HepG2 (cell line): ENCODE results near the gene UBXN2A. TPM values are rescaled to one million over a fixed set of nuclear protein-coding genes. Genes with fewer than 3 reads are reported as not detected.
A peak's percentile ranks its signal among the peaks of the same experiment; 100 is the strongest.

Experiments
- ATAC-seq: fragments of 200-7000 bp; cut with Tn5 transposase; 3 replicates; pipeline ENCODE4 v1.9.1; 2020; ENCODE audit warnings: mild to moderate bottlenecking, moderate library complexity
- BruUV-seq: library from RNA; stranded (reverse); fragments of 400-500 nt; replicated peaks from 2 replicates; lab custom pipeline; 2021; lab: Mats Ljungman, UMichigan
- CTCF ChIA-PET: fragments of 300-600 bp; formaldehyde crosslinking; extraction: SDS; loops from one replicate; lab custom pipeline; 2021; ENCODE audit warnings: low total read pairs, inconsistent platforms, low intra/inter-chr PET ratio; lab: Yijun Ruan, JAX
- POLR2A ChIA-PET: fragments of 350-600 bp; sonication (Branson Sonifier 250); formaldehyde crosslinking; loops from one replicate; lab custom pipeline; 2020; ENCODE audit warnings: antibody characterized with exemption, inconsistent platforms; lab: Yijun Ruan, JAX
- DNase-seq: peaks from one replicate; pipeline ENCODE4 v3.0.0-alpha.2; 2015; ENCODE audit warnings: low spot score
- FAIRE-seq: peaks from 3 replicates; lab custom pipeline; 2011; peaks lifted over from hg19 to GRCh38; lab: Jason Lieb, UNC
- H2AFZ ChIP-seq: one replicate; pipeline ENCODE4 v1.6.1; 2011; ENCODE audit warnings: low read length, inconsistent platforms
- H3K27ac ChIP-seq: fragments of 300-600 bp; 3 replicates; pipeline ENCODE4 v1.8.0; 2011; ENCODE audit warnings: mixed run types, mild to moderate bottlenecking, mixed read lengths, low read length, inconsistent platforms; ENCODE audit not compliant: insufficient read depth; ENCODE audit errors: extremely low read length
- H3K27me3 ChIP-seq, 2 experiments: fragments of 200-600 bp in 1 of 2; 2 replicates in 1 of 2; 3 replicates in 1 of 2; pipeline versions ENCODE4 v1.6.0 to v1.8.0; 2011; ENCODE audit warnings: low read length in 2 of 2, mild to moderate bottlenecking in 2 of 2, moderate library complexity in 2 of 2, inconsistent platforms in 1 of 2; ENCODE audit not compliant: insufficient read depth in 2 of 2, control insufficient read depth in 1 of 2
- H3K36me3 ChIP-seq, 2 experiments: fragments of 200-600 bp in 1 of 2; replicated peaks in 1 of 2; 2 replicates in 1 of 2; 3 replicates in 1 of 2; pipeline versions ENCODE4 v1.5.1 to v1.8.0; 2011; ENCODE audit warnings: low read length in 2 of 2, inconsistent platforms in 1 of 2; ENCODE audit not compliant: insufficient read depth in 2 of 2, control insufficient read depth in 1 of 2
- H3K4me1 ChIP-seq: 2 replicates; pipeline ENCODE4 v1.5.1; 2012; ENCODE audit warnings: low read length, inconsistent platforms; ENCODE audit not compliant: insufficient read depth
- H3K4me2 ChIP-seq: 2 replicates; pipeline ENCODE4 v1.6.0; 2011; ENCODE audit warnings: low read depth, low read length, inconsistent platforms
- H3K4me3 ChIP-seq, 3 experiments: fragments of 200-600 bp in 1 of 3; sonication (generic), shearing (Covaris generic) in 1 of 3; replicated peaks in 1 of 3; 2 replicates each; pipeline ENCODE4 v1.5.1; 2011 to 2016; ENCODE audit warnings: low read length in 3 of 3, inconsistent platforms in 2 of 3, low read depth in 2 of 3, mild to moderate bottlenecking in 2 of 3, control low read depth in 1 of 3, mixed read lengths in 1 of 3; ENCODE audit not compliant: insufficient read depth in 1 of 3
- H3K79me2 ChIP-seq: one replicate; pipeline ENCODE4 v1.6.1; 2011; ENCODE audit warnings: low read length, inconsistent platforms; ENCODE audit not compliant: insufficient read depth
- H3K9ac ChIP-seq: 2 replicates; pipeline ENCODE4 v1.6.0; 2011; ENCODE audit warnings: mild to moderate bottlenecking, low read depth, low read length, inconsistent platforms; ENCODE audit not compliant: insufficient read depth
- H3K9me3 ChIP-seq: 2 replicates; pipeline ENCODE4 v1.5.1; 2012; ENCODE audit warnings: mild to moderate bottlenecking, low read length
- H4K20me1 ChIP-seq: 2 replicates; pipeline ENCODE4 v1.6.0; 2011; ENCODE audit warnings: inconsistent platforms, mild to moderate bottlenecking, low read length, moderate library complexity; ENCODE audit not compliant: insufficient read depth
- ARID2 ChIP-seq: sonication (generic); formaldehyde crosslinking; IDR thresholded peaks from 2 replicates; pipeline ENCODE4 v1.8.1; 2022; ENCODE audit warnings: mild to moderate bottlenecking, missing genetic modification reagents, borderline replicate concordance
- ISL2 ChIP-seq: sonication (generic); formaldehyde crosslinking; IDR thresholded peaks from 2 replicates; pipeline ENCODE4 v1.5.0; 2020; ENCODE audit warnings: missing genetic modification reagents
- MAF1 ChIP-seq: sonication (generic); formaldehyde crosslinking; IDR thresholded peaks from 2 replicates; pipeline ENCODE4 v1.5.0; 2020; ENCODE audit warnings: missing genetic modification reagents, borderline replicate concordance
- ZNF674 ChIP-seq: sonication (generic); formaldehyde crosslinking; IDR thresholded peaks from 2 replicates; pipeline ENCODE4 v1.5.0; 2020; ENCODE audit warnings: low read depth, mild to moderate bottlenecking, missing genetic modification reagents
- ZNF768 ChIP-seq: sonication (generic); formaldehyde crosslinking; IDR thresholded peaks from 2 replicates; pipeline ENCODE4 v1.4.0; 2020; ENCODE audit warnings: missing genetic modification reagents
- WGBS: methylation state at CpG from one replicate; pipeline ENCODE4 v1.1.6; 2017; ENCODE audit warnings: low lambda C conversion rate; 5-methylcytosine and 5-hydroxymethylcytosine counted together
- in situ Hi-C: cut with HindIII; loops from 2 replicates; pipeline ENCODE4 v1.10.0; 2017; ENCODE audit warnings: low pct_unique_long_range_greater_than_20kb; ENCODE audit not compliant: extremely low pct_ligation_motif_present
- intact Hi-C: fragments of 100-400 bp; cut with micrococcal nuclease; formaldehyde crosslinking; loops from one replicate; pipeline ENCODE4 v1.10.0; 2022; ENCODE audit not compliant: unreplicated experiment
- polyA plus RNA-seq, 8 experiments: library from polyadenylated mRNA; depleted of rRNA in 3 of 8; stranded (reverse) in 7 of 8; unstranded in 1 of 8; fragments of >200 nt; fragmentation: Illumina TruSeq in 4 of 8; extraction: Trizol in 4 of 8; gene quantifications; 2 replicates each; pipeline versions ENCODE4 v1.2.1 to v1.2.3, GENCODE V29; 2011 to 2016; ENCODE audit warnings: low read depth in 4 of 8, missing spikeins in 1 of 8, mixed read lengths in 1 of 8; ENCODE audit not compliant: insufficient read depth in 1 of 8
- total RNA-seq, 5 experiments: library from RNA; depleted of rRNA; stranded (reverse); fragments of >200 nt; fragmentation: Illumina TruSeq; extraction: Trizol; gene quantifications; 2 replicates each; pipeline ENCODE4 v1.2.3, GENCODE V29; 2016; ENCODE audit warnings: low read depth in 1 of 5
- TF ChIP-seq, protein P1 (sequence below): sonication (generic); formaldehyde crosslinking; IDR thresholded peaks from 2 replicates; pipeline ENCODE4 v1.4.0; 2020; ENCODE audit warnings: mild to moderate bottlenecking, missing genetic modification reagents, borderline replicate concordance
- TF ChIP-seq, protein P2 (sequence below): fragments of 450-650 bp; IDR thresholded peaks from 2 replicates; pipeline ENCODE4 v1.6.1; 2017; ENCODE audit warnings: mild to moderate bottlenecking
- TF ChIP-seq, protein P3 (sequence below): sonication (generic); formaldehyde crosslinking; IDR thresholded peaks from 2 replicates; pipeline ENCODE4 v1.5.0; 2020; ENCODE audit warnings: mild to moderate bottlenecking, missing genetic modification reagents
- TF ChIP-seq, protein P4 (sequence below): sonication (generic); formaldehyde crosslinking; IDR thresholded peaks from 2 replicates; pipeline ENCODE4 v1.8.1; 2023; ENCODE audit warnings: mild to moderate bottlenecking, missing genetic modification reagents

Gene UBXN2A
- total and polyA plus RNA-seq, 2 of the 13 experiments (the other 11 are each of a cell fraction or from before 2014, with no cell fraction given), result 8.3 to 20.9 TPM

DNA sequence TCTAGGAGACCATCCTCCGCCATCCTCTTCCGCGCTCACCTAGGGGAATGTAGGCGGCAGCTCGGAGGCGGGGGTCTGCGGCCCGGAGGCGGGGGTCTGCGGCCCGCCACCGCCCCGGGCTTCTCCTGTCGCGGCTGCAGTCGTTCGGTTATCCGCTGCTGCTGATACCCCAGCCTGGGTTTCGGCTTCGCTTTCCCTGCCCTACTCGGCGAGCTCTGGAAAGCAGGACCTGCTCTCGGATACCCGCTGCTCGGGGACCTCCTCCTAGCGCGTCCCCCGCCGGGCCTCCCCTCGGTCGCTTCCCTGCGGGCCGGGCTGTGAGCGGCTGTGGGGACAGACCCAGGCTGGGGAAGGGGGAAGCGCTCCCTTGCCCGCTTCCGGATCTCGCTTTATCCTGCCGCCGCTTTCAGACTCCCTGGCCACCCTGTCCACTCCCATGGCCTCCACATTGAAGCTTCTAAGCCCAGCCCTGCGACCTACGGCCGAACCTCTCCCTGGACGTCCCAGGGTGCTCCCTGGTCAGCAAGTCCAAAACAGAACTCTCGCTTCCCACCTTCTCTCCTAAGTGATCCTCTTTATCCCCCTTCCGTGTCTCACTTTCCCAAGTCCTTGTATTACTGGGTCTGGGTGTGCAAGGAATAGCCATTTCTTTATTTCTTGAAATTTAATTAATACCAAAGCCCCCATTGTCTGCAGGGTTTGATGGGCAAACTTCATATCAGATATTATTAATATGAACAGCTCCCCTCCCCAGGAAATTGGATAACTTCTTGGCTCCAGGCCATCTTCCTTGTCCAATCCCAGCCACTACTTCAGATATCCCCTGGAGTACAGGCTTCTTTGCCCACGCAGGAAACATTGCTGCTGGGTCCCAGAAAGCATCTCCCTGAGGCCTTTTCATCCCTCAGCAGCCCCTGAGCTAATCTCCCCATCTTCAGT lies 110.0 kb downstream of the UBXN2A start (continued):
- TF ChIP-seq, protein P1, sequence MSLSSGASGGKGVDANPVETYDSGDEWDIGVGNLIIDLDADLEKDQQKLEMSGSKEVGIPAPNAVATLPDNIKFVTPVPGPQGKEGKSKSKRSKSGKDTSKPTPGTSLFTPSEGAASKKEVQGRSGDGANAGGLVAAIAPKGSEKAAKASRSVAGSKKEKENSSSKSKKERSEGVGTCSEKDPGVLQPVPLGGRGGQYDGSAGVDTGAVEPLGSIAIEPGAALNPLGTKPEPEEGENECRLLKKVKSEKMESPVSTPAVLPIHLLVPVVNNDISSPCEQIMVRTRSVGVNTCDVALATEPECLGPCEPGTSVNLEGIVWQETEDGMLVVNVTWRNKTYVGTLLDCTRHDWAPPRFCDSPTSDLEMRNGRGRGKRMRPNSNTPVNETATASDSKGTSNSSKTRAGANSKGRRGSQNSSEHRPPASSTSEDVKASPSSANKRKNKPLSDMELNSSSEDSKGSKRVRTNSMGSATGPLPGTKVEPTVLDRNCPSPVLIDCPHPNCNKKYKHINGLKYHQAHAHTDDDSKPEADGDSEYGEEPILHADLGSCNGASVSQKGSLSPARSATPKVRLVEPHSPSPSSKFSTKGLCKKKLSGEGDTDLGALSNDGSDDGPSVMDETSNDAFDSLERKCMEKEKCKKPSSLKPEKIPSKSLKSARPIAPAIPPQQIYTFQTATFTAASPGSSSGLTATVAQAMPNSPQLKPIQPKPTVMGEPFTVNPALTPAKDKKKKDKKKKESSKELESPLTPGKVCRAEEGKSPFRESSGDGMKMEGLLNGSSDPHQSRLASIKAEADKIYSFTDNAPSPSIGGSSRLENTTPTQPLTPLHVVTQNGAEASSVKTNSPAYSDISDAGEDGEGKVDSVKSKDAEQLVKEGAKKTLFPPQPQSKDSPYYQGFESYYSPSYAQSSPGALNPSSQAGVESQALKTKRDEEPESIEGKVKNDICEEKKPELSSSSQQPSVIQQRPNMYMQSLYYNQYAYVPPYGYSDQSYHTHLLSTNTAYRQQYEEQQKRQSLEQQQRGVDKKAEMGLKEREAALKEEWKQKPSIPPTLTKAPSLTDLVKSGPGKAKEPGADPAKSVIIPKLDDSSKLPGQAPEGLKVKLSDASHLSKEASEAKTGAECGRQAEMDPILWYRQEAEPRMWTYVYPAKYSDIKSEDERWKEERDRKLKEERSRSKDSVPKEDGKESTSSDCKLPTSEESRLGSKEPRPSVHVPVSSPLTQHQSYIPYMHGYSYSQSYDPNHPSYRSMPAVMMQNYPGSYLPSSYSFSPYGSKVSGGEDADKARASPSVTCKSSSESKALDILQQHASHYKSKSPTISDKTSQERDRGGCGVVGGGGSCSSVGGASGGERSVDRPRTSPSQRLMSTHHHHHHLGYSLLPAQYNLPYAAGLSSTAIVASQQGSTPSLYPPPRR (CRISPR knock-in tag), result no peak

DNA sequence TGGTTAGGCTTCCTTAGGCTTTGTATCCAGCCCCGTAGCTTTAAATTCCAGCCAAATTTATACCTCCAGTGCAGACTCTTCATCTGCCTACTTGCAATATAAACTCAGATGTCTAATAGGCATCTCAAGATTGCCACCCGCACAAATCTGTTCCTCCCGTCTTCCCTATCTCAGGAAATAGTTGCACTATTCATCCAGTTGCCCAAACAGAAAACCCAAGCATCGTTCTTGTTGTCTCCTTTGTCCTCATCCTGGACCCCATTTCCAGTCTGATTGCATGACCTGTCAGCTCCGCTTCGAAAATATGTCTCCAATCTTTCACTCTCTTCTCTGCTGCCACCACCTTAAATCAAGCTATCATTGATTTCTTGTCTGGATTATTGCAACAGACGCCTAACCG lies 111.6 kb downstream of the UBXN2A start:
- peak overlapping the region; percentile 78 for H3K4me2 ChIP-seq
- peak overlapping the region in 2 of 3 experiments; percentile 8 to 12; a peak in 2 of 6 replicates for H3K4me3 ChIP-seq
- H3K27ac ChIP-seq, result peak overlapping the region; percentile 57
- 81% methylated on average over 8 of the region's 8 CpGs for WGBS
- in situ Hi-C loops (no loop called here), intact Hi-C loops (loop anchor here (1.0 kb wide), 1 partner anchor 9 kb away; no protein-coding TSS in a partner anchor)
- no peak for ATAC-seq
- no peaks in the 10 kb centered on the region for H4K20me1 ChIP-seq
- BruUV-seq, result no TSS peak
- ChIA-PET POLR2A (interaction anchor here (0.8 to 5.4 kb wide), 10 partner anchors 14 to 124 kb away, joined by 3 to 76 read pairs (median 10); partner anchors contain the start of genes ATAD2B, SF3B6, TP53I3 and UBXN2A), CTCF (no interaction called here)
- H3K79me2 ChIP-seq, result peaks cover 9% of the 10 kb centered on the region
- H3K27me3 ChIP-seq, result no peaks in the 10 kb centered on the region; a peak in 2 of 5 replicates
- H3K9ac ChIP-seq, result peak overlapping the region; percentile 30
- no peak for FAIRE-seq
- DNase-seq, result no peak
- H3K4me1 ChIP-seq, result peaks cover 52% of the 10 kb centered on the region
- H3K36me3 ChIP-seq, result peaks cover 0 to 2% of the 10 kb centered on the region in 2 experiments; a peak in 3 of 5 replicates
- H2AFZ ChIP-seq, result no peak overlapping the region
- H3K9me3 ChIP-seq, result no peaks in the 10 kb centered on the region
- TF ChIP-seq, protein P2, sequence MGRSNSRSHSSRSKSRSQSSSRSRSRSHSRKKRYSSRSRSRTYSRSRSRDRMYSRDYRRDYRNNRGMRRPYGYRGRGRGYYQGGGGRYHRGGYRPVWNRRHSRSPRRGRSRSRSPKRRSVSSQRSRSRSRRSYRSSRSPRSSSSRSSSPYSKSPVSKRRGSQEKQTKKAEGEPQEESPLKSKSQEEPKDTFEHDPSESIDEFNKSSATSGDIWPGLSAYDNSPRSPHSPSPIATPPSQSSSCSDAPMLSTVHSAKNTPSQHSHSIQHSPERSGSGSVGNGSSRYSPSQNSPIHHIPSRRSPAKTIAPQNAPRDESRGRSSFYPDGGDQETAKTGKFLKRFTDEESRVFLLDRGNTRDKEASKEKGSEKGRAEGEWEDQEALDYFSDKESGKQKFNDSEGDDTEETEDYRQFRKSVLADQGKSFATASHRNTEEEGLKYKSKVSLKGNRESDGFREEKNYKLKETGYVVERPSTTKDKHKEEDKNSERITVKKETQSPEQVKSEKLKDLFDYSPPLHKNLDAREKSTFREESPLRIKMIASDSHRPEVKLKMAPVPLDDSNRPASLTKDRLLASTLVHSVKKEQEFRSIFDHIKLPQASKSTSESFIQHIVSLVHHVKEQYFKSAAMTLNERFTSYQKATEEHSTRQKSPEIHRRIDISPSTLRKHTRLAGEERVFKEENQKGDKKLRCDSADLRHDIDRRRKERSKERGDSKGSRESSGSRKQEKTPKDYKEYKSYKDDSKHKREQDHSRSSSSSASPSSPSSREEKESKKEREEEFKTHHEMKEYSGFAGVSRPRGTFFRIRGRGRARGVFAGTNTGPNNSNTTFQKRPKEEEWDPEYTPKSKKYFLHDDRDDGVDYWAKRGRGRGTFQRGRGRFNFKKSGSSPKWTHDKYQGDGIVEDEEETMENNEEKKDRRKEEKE, result no peak
- TF ChIP-seq, protein P3, sequence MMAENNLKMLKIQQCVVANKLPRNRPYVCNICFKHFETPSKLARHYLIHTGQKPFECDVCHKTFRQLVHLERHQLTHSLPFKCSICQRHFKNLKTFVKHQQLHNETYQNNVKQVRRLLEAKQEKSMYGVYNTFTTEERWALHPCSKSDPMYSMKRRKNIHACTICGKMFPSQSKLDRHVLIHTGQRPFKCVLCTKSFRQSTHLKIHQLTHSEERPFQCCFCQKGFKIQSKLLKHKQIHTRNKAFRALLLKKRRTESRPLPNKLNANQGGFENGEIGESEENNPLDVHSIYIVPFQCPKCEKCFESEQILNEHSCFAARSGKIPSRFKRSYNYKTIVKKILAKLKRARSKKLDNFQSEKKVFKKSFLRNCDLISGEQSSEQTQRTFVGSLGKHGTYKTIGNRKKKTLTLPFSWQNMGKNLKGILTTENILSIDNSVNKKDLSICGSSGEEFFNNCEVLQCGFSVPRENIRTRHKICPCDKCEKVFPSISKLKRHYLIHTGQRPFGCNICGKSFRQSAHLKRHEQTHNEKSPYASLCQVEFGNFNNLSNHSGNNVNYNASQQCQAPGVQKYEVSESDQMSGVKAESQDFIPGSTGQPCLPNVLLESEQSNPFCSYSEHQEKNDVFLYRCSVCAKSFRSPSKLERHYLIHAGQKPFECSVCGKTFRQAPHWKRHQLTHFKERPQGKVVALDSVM (CRISPR knock-in tag), result 0 out of 2 replicates have a peak, but pooled peaks have one; percentile 6
- 0 out of 2 replicates have a peak, but pooled peaks have one; percentile 8 for TF ChIP-seq ISL2
- TF ChIP-seq ZNF674 (CRISPR knock-in tag), result 0 out of 2 replicates have a peak, but pooled peaks have one; percentile 41
- no peak for TF ChIP-seq ZNF768 (CRISPR knock-in tag)
- TF ChIP-seq, protein P4, sequence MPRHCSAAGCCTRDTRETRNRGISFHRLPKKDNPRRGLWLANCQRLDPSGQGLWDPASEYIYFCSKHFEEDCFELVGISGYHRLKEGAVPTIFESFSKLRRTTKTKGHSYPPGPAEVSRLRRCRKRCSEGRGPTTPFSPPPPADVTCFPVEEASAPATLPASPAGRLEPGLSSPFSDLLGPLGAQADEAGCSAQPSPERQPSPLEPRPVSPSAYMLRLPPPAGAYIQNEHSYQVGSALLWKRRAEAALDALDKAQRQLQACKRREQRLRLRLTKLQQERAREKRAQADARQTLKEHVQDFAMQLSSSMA, result no peak
- 0 out of 2 replicates have a peak, but pooled peaks have one; percentile 46 for TF ChIP-seq ARID2
- TF ChIP-seq MAF1 (CRISPR knock-in tag), result no peak
